H1 (cell line): Measurements from ENCODE around the gene SKAP2. TPM values are rescaled to one million over a fixed set of nuclear protein-coding genes. Genes with fewer than 3 reads are reported as not detected.

Experiments
- CBX5 ChIP-seq: fragments of 300-800, 300-1000 bp; sonication (generic); IDR thresholded peaks from 2 replicates; pipeline ENCODE4 v1.7.1; 2016; ENCODE audit warnings: antibody characterized with exemption, low read length, low read depth
- CHD1 ChIP-seq: IDR thresholded peaks from 2 replicates; pipeline ENCODE4 v1.6.1; 2012; ENCODE audit warnings: low read depth, low read length, improper control_type of control experiment
- FOSL1 ChIP-seq: IDR thresholded peaks from 2 replicates; pipeline ENCODE4 v1.6.1; 2011; ENCODE audit warnings: mild to moderate bottlenecking, low read depth, low read length, moderate library complexity; ENCODE audit not compliant: insufficient read depth
- SP2 ChIP-seq: IDR thresholded peaks from 2 replicates; pipeline ENCODE4 v1.6.1; 2012; ENCODE audit warnings: mild to moderate bottlenecking, low read length, inconsistent platforms
- TAF1 ChIP-seq: IDR thresholded peaks from 2 replicates; pipeline ENCODE4 v1.6.1; 2011; ENCODE audit warnings: mild to moderate bottlenecking, low read depth, low read length
- polyA plus RNA-seq, 7 experiments: library from polyadenylated mRNA; depleted of rRNA in 3 of 7; stranded (reverse) in 5 of 7; unstranded in 2 of 7; fragments of >200 nt in 5 of 7; fragments of 200-250 nt in 2 of 7; gene quantifications; 1 replicate in 5 of 7; 2 replicates in 1 of 7; 4 replicates in 1 of 7; pipeline versions ENCODE4 v1.2.1 to v1.2.3, GENCODE V29; 2011 to 2013; ENCODE audit warnings: missing spikeins in 2 of 7, mixed read lengths in 2 of 7
- total RNA-seq: library from RNA; stranded (reverse); fragmentation: NEBNext Ultra II Directional; extraction: Animal tissue kit (Norgen Biotek cat#: 25700); gene quantifications from 2 replicates; pipeline ENCODE4 v1.2.1, GENCODE V29; 2021
- TF ChIP-seq, protein P1 (sequence below): IDR thresholded peaks from 2 replicates; pipeline ENCODE4 v1.6.1; 2011; ENCODE audit warnings: low read length, improper control_type of control experiment

SKAP2 gene
- total and polyA plus RNA-seq, 2 of the 8 experiments (the other 6 are each of a cell fraction or from before 2014, with no cell fraction given): 0.53 to 5.1 TPM

DNA sequence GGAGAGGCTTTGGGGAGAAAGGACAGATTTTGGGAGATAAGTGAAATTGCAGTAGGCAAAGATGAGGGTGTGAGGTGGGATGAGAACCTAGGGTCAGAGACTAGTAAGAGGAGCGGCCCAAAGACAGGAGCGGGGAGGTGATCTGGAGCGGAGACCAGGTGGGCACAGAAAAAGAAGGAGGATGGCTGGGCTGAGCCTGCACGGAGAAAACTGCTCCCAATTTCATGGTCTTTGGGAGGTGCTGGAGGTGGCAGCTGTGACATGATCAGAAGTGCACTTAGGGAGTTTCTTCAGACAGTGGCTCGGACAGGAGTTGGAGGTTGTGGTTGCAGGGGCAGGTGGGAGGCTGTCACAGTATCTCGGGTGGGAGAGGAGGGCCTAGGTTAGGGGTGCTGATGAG is 232.8 kb downstream of the SKAP2 start (continued):
- TF ChIP-seq SP2 (no peak), TAF1 (no peak), CBX5 (no peak), FOSL1 (no peak), CHD1 (no peak)
- TF ChIP-seq, protein P1, sequence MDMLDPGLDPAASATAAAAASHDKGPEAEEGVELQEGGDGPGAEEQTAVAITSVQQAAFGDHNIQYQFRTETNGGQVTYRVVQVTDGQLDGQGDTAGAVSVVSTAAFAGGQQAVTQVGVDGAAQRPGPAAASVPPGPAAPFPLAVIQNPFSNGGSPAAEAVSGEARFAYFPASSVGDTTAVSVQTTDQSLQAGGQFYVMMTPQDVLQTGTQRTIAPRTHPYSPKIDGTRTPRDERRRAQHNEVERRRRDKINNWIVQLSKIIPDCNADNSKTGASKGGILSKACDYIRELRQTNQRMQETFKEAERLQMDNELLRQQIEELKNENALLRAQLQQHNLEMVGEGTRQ: no peak
